GM12801 (cell line): ENCODE measurements around the gene CFH.

ENCODE experiments used
- CTCF ChIP-seq: IDR thresholded peaks from one replicate; pipeline ENCODE4 v1.5.1; 2011; ENCODE audit warnings: control low read depth; ENCODE audit not compliant: insufficient read length; ENCODE audit errors: extremely low read depth

CFH gene

GRCh38 chr1:196732526-196732925 lies 80.7 kb downstream of the CFH start:
- TF ChIP-seq CTCF, result no peak

- no peak for TF ChIP-seq CTCF
These were observed 81.5 kb downstream of the CFH start for GRCh38 chr1:196733091-196733970.

- TF ChIP-seq CTCF, result no peak
These were observed 82.2 kb downstream of the CFH start for GRCh38 chr1:196734006-196734405.

- TF ChIP-seq CTCF, result no peak
These were observed 82.6 kb downstream of the CFH start for GRCh38 chr1:196734460-196734859.

- no peak for TF ChIP-seq CTCF
These were observed 86.9 kb downstream of the CFH start for GRCh38 chr1:196738730-196739129.

GRCh38 chr1:196773713-196774112 lies 121.9 kb downstream of the CFH start:
- no peak for TF ChIP-seq CTCF

- no peak for TF ChIP-seq CTCF
These were observed 122.3 kb downstream of the CFH start for GRCh38 chr1:196774175-196774574.
